ENCODE results near the gene LIMS2. TPM values are rescaled to one million over a fixed set of nuclear protein-coding genes. Genes with fewer than 3 reads are reported as not detected.

The LIMS2 gene
- polyA plus RNA-seq (ENCODE audit: insufficient read length) = 41.3 TPM

- no peak for DNase-seq (ENCODE audit: low read depth)
Measured at GRCh38 chr2:127675331-127676261, at the start of gene LIMS2. Gene LIMS2, minus strand, starts transcription at chr2:127675530. Its CDS starts 506 bp downstream, at chr2:127675024.

GRCh38 chr2:127722807-127723206 lies 47.5 kb upstream of the LIMS2 start:
- DNase-seq (ENCODE audit: low read depth) = no peak

GRCh38 chr2:127721978-127722355 lies 46.6 kb upstream of the LIMS2 start:
- no peak for DNase-seq (ENCODE audit: low read depth)

GRCh38 chr2:127721311-127721977 lies 46.1 kb upstream of the LIMS2 start:
- DNase-seq (ENCODE audit: low read depth) = no peak

- no peak for DNase-seq (ENCODE audit: low read depth)
Measured at GRCh38 chr2:127719301-127720218, 44.2 kb upstream of the LIMS2 start.

- DNase-seq (ENCODE audit: low read depth) = no peak
Measured at GRCh38 chr2:127718271-127718670, 42.9 kb upstream of the LIMS2 start.

- no peak for DNase-seq (ENCODE audit: low read depth)
Measured at GRCh38 chr2:127715778-127716449, 40.6 kb upstream of the LIMS2 start.

GRCh38 chr2:127713562-127713961 lies 38.2 kb upstream of the LIMS2 start:
- DNase-seq (ENCODE audit: low read depth) = no peak

GRCh38 chr2:127712999-127713398 lies 37.7 kb upstream of the LIMS2 start:
- DNase-seq (ENCODE audit: low read depth) = no peak

- no peak for DNase-seq (ENCODE audit: low read depth)
Measured at GRCh38 chr2:127709336-127709735, 34.0 kb upstream of the LIMS2 start.

- DNase-seq (ENCODE audit: low read depth) = no peak
Measured at GRCh38 chr2:127707890-127708648, 32.7 kb upstream of the LIMS2 start.

GRCh38 chr2:127706215-127706990 lies 31.1 kb upstream of the LIMS2 start:
- no peak for DNase-seq (ENCODE audit: low read depth)

- no peak for DNase-seq (ENCODE audit: low read depth)
Measured at GRCh38 chr2:127705391-127706065, 30.2 kb upstream of the LIMS2 start.

GRCh38 chr2:127704641-127705390 lies 29.5 kb upstream of the LIMS2 start:
- DNase-seq (ENCODE audit: low read depth) = no peak

- no peak for DNase-seq (ENCODE audit: low read depth)
Measured at GRCh38 chr2:127703282-127703681, 28.0 kb upstream of the LIMS2 start.

- DNase-seq (ENCODE audit: low read depth) = no peak
Measured at GRCh38 chr2:127702395-127703009, 27.2 kb upstream of the LIMS2 start.

GRCh38 chr2:127701651-127702394 lies 26.5 kb upstream of the LIMS2 start:
- DNase-seq (ENCODE audit: low read depth) = no peak
